GM13977 (cell line): Measurements from ENCODE around the gene SPON1.
A peak's percentile ranks its signal among the peaks of the same experiment; 100 is the strongest.

Source experiments
- DNase-seq: peaks from one replicate; pipeline ENCODE4 v3.0.0; 2012; ENCODE audit warnings: low spot score
- CTCF ChIP-seq: IDR thresholded peaks from 2 replicates; pipeline ENCODE4 v1.5.1; 2012; ENCODE audit warnings: mild to moderate bottlenecking, control low read depth; ENCODE audit not compliant: insufficient read depth; ENCODE audit errors: extremely low read depth, missing control alignments
- in situ Hi-C: fragments of 300-500 bp; cut with MboI; formaldehyde crosslinking; loops from one replicate; pipeline ENCODE4 v1.12.0; 2022; ENCODE audit warnings: low sequenced_read_pairs, low pct_unique_long_range_greater_than_20kb, mixed read lengths, inconsistent platforms; ENCODE audit not compliant: unreplicated experiment

Gene SPON1

DNA sequence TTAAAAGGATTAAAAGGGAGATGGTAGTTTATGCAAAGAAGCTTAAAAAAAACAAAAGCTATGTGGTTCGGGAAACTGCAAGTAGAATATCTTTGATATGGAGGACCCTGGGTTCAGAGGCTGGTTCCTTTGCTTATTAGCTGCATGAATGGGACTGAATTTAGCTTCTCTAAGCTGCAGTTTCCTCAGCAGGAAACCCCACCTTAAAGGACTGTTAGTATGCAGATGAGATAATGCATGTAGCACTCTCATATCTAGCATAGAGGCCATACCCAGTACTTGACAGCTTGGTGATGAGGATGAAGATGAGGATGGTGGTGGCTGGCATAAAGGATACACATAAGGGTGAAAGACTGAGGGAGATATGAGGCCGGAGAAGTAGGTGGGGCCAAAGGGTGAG is 261.9 kb downstream of the SPON1 start:
- no peak for DNase-seq
- in situ Hi-C loops: no loop called here
- no peak for TF ChIP-seq CTCF

DNA sequence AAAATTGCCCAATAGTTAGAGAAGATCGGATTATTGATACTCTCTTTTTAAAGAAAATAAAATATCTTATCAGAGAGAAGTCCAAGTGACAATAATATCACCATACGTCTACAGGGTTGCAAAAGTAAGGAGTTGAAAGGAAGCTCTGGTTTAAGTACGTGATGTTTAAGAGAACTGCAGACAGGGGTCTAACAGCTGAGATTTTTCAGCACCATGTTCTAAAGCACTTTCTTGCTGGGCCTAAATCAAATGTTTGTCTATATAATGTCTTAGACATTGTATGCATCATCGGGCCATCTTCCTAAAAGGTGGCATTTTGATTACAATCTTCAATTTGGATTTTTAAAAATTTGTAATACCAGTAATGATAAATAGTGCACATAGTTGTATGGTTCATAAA is 263.1 kb downstream of the SPON1 start:
- in situ Hi-C loops: no loop called here
- no peak for TF ChIP-seq CTCF

GRCh38 chr11:14228356-14228755 is 265.8 kb downstream of the SPON1 start:
- in situ Hi-C loops: no loop called here

More for the DNA sequence above, 263.1 kb downstream of the SPON1 start:
- DNase-seq: no peak

DNA sequence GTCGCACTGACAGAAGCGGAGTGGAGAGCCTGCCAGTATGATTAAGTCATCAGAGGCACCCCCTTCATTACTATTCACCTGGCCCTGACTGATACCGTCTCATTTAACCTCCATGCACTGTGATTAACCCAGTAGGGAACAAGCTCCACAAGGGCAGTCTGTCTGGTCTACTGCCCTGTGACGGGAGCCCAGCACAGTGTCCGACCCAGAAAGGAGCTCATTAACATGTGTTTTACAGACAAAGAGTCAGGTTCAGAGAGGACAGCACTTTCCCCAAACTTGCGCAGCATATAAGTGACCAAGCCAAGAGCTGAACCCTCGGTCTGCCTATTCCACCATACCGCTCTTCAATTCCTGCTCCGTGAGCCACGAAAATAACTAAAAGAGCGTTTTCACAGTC is 266.9 kb downstream of the SPON1 start:
- no peak for DNase-seq
- in situ Hi-C loops: no loop called here
- no peak for TF ChIP-seq CTCF

More at GRCh38 chr11:14228356-14228755, 265.8 kb downstream of the SPON1 start:
- DNase-seq: no peak
- no peak for TF ChIP-seq CTCF

- TF ChIP-seq CTCF: no peak
- in situ Hi-C loops: no loop called here
- DNase-seq: no peak
These were observed 267.9 kb downstream of the SPON1 start for GRCh38 chr11:14230407-14230806.

GRCh38 chr11:14232652-14233051 is 270.1 kb downstream of the SPON1 start:
- peak; percentile 22 for TF ChIP-seq CTCF
- in situ Hi-C loops: no loop called here
- no peak for DNase-seq

- DNase-seq: no peak
- TF ChIP-seq CTCF: no peak
- in situ Hi-C loops: no loop called here
These were observed 271.9 kb downstream of the SPON1 start for GRCh38 chr11:14234446-14234845.
